Measurements from ENCODE around the gene LBP. TPM values are rescaled to one million over a fixed set of nuclear protein-coding genes. Genes with fewer than 3 reads are reported as not detected.

Gene LBP
- total RNA-seq, 1 donor from 2014 or later = not detected

DNA sequence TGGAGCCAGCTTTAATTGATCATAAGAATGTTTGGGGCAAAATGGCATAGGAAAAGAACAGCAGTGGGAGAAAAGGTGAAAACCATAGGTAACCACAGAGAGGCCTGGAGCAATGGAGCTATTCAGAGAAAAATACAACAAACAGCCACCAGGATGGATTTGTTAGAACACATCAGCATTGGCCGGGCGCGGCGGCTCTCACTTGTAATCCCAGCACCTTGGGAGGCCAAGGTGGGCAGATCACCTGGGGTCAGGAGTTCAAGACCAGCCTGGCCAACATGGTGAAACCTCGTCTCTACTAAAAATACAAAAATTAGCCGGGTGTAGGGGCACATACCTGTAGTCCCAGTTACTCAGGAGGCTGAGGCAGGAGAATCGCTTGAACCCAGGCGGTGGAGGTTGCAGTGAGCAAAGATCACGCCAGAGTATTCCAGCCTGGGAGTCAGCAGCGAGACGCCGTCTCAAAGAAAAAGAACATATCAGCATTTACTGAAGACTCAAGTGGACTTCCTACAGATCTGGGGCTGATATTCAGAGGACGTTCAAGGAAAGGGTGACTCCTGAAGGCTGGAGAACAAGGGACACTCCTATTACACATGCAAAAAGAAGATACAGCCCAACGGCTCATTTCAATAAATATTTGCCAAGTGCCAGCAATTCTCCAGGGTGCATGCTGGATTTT lies 68.6 kb downstream of the LBP start:
- no peak for DNase-seq
- intact Hi-C loops (cut with DNase I) = no loop called here
- no peak for ATAC-seq (ENCODE audit: poor library complexity)

DNA sequence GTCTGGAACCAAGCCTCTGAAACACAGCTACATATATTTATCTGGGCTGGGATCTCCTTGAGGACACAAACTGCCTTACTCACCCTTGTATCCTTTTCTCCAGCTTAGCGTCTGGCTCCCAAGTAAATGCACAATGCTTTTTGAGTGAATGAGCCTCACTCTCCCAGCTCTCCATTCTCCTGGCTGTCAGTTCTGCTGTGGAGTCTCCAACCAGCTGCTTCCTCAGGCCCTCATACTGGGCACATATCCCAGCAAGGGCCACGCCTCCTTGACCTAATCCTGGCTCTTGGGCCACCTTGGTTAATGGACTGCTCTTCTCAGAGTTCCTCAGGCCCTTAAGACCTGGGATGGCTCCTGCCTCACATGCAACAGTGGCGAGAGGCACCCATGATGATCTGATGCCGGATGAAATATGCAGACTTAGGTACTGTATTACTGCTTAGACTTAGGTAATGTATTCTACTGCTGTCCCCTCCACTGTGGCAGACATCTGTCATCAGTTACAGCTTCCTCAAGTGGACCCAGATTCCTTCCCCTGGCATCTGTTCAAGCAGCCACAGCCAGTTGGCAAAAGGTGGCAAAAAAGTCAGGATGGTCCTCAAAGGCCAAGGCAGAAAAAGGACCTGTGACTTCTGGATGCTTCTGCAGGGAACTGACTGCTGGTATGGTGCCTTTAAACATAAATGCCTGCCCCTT lies 72.4 kb downstream of the LBP start:
- ATAC-seq (ENCODE audit: poor library complexity) = peak; percentile 86
- intact Hi-C loops (cut with DNase I) = no loop called here
- DNase-seq = peak; percentile 80

DNA sequence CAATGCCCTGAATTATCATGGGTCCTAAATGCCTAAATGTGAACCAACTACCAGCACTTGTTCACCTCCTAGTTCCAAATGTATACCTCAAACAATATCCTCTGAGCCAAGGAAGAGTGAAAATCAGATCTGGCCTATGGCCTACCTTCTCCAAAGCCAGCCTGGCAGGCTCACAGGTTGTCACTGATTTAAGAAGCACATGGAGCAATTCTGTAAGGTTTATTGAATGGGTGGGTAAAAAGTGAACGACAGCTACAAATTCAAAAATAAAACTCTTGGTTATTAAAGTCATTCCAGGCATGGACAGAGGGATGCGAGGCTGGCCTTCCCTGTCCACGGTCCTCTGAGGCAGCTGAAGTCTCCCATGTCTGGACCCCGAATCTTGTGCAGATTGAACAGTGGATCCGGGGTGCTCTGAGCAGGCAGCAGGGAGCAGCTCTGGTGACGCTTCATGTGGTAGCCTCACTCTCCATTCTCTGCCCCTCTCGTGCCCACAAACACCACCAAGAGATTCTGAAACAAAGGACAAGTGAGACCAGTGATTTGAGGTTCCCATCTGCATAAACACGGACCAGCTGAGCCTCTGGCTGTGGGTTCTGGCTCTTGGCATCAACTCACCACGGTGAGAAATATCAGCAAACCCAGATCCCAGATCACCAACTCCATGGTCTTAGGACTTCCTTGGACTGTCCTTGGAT lies 74.3 kb downstream of the LBP start:
- DNase-seq (no peak), ATAC-seq (ENCODE audit: poor library complexity) (no peak)
- intact Hi-C loops (cut with DNase I) = no loop called here

DNA sequence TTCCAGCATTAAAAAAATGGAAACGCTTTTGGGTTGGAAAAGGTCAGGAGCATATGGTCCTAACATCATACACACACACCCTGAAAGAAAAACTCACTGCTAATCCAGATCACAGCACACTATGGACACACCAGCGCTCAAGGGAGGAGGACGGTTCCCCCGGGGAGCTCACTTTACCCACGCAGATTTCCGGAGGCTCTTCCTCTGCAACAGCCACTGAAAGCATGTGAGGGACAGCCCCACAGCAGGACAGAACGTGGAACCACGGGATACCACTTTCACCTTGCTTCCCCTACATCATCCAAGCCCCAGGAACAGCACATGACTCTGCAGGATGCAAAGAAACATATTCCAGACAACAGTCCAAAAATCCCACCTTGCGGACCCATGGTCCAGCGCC lies 75.6 kb downstream of the LBP start:
- ATAC-seq (ENCODE audit: poor library complexity) (no peak), DNase-seq (no peak)
- intact Hi-C loops (cut with DNase I) = no loop called here

DNA sequence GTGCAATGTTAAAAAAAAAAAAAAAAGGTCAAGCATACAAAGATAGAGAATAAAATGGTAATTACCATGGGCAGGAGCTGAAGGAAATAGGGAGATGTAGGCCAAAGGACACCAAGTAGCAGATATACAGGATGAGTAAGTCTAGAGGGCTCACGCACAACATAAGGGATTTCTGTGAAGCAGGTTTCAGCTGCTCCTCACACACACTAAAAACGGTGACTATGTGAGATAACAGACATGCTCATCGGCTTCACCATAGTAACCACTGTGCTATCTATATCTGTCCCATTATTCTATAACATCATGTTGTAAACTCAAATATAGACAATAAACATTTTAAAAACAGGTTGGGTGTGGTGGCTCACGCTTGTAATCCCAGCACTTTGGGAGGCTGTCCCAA lies 77.3 kb downstream of the LBP start:
- DNase-seq (no peak), ATAC-seq (ENCODE audit: poor library complexity) (no peak)
- intact Hi-C loops (cut with DNase I) = no loop called here

DNA sequence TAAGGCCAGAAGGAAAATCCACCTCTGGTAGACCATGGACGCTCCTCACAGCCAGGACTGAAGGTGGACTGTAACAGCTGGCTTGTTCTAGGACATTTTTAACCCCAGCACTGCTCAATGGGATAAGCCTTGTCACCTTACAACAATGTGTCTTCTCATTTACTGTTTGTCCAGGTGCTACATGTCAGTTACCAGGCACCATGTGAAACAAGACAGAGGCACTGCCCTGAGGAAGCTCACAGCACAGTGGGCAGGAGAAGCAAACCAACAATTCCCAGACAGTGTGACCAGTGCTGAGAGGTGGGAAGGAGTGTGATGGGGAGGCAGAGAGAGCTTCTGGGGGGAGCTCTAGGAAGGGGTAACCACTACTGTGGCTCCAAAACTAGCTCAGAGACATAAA lies 78.1 kb downstream of the LBP start:
- no peak for ATAC-seq (ENCODE audit: poor library complexity)
- DNase-seq = no peak
- intact Hi-C loops (cut with DNase I) = no loop called here

DNA sequence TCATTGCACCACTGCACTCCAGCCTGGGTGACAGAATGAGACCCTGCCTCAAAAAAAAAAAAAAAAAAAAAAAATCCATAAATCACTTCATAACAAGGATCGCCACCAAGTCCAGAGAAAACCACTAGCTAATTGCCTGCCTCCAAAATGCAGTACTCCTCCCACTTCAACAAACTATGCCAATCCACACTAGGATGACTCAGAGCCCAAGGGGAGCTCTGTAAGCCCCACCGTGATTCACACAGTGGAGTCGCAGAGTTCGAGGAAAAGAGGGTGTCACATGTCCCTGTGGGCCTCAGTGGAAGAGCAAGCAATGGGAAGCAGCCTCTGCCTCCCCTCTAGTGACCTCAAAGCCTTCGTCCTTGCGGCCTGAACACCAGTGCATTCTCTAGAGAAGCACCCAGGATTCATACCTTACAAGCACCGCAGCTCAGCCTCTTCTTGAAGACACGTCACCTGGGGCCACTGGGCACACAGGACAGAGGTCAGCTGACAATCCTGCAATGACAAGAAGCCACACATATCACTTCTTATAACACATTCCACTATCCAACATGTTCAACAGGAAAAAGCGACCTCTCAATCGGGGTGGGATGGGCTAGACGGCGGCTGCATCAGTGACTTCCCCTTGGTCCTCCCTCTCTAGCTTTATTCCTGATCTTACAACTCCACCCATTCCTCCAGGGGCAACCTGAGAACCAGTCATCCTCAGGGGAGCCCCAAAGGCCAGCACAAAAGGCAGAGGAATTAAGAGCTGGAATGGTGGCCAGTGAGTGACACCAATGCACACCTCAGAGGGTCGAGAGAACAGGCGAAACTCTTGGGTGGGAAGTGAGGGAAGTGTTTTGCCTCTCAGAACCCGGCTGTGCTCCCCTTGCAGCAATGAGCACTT lies 80.0 kb downstream of the LBP start:
- DNase-seq (no peak), ATAC-seq (ENCODE audit: poor library complexity) (no peak)
- intact Hi-C loops (cut with DNase I) = no loop called here

Other genes with a start within 250 kb of the LBP start
- gene TGM2, start 181.2 kb upstream of the LBP start, total RNA-seq = 469 TPM
- 5.4 TPM for gene KIAA1755, start 85.7 kb upstream of the LBP start, total RNA-seq
- 0.11 TPM for gene BPI, start 42.3 kb upstream of the LBP start, total RNA-seq
- 4.8 TPM for gene SNHG17, start 88.8 kb downstream of the LBP start, total RNA-seq
- 21.5 TPM for gene RALGAPB, start 126.4 kb downstream of the LBP start, total RNA-seq
- gene ADIG, start 234.7 kb downstream of the LBP start, total RNA-seq = not detected